Parathyroid adenoma (tissue), 2 donors: ENCODE results near the gene FMR1NB.

Experiments
- H2AFZ ChIP-seq: fragments of 300-600 bp; sonication (generic); one replicate; pipeline ENCODE4 v1.7.0; 2017; ENCODE audit warnings: antibody characterized with exemption, mild to moderate bottlenecking
- H3K27ac ChIP-seq: fragments of 300-600 bp; sonication (generic); one replicate; pipeline ENCODE4 v1.7.0; 2017
- H3K27me3 ChIP-seq: fragments of 300-600 bp; sonication (generic); one replicate; pipeline ENCODE4 v1.7.0; 2017; ENCODE audit warnings: low read length; ENCODE audit not compliant: control insufficient read depth, insufficient read depth
- H3K36me3 ChIP-seq: fragments of 300-600 bp; sonication (generic); one replicate; pipeline ENCODE4 v1.7.0; 2017; ENCODE audit warnings: low read length; ENCODE audit not compliant: control insufficient read depth, insufficient read depth
- H3K4me1 ChIP-seq: fragments of 300-600 bp; sonication (generic); one replicate; pipeline ENCODE4 v1.7.0; 2017; ENCODE audit warnings: control low read depth
- H3K4me2 ChIP-seq: fragments of 300-600 bp; sonication (generic); one replicate; pipeline ENCODE4 v1.7.0; 2017; ENCODE audit warnings: low read length
- H3K4me3 ChIP-seq: fragments of 300-600 bp; sonication (generic); one replicate; pipeline ENCODE4 v1.7.0; 2017; ENCODE audit warnings: low read depth, low read length
- H3K79me2 ChIP-seq: fragments of 300-600 bp; sonication (generic); one replicate; pipeline ENCODE4 v1.7.0; 2017; ENCODE audit warnings: control low read depth
- H3K9ac ChIP-seq: fragments of 300-600 bp; sonication (generic); one replicate; pipeline ENCODE4 v1.7.0; 2017; ENCODE audit warnings: mild to moderate bottlenecking
- H3K9me3 ChIP-seq: fragments of 300-600 bp; sonication (generic); one replicate; pipeline ENCODE4 v1.7.0; 2017; ENCODE audit warnings: low read length; ENCODE audit not compliant: control insufficient read depth
- TF ChIP-seq, protein P1 (sequence below): fragments of 300-600 bp; sonication (generic); IDR thresholded peaks from one replicate; pipeline ENCODE4 v1.7.0; 2017; ENCODE audit warnings: antibody characterized with exemption, mild to moderate bottlenecking
- donor health status: primary hyperparathyroidism.

FMR1NB gene, protein sequence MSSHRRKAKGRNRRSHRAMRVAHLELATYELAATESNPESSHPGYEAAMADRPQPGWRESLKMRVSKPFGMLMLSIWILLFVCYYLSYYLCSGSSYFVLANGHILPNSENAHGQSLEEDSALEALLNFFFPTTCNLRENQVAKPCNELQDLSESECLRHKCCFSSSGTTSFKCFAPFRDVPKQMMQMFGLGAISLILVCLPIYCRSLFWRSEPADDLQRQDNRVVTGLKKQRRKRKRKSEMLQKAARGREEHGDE

DNA sequence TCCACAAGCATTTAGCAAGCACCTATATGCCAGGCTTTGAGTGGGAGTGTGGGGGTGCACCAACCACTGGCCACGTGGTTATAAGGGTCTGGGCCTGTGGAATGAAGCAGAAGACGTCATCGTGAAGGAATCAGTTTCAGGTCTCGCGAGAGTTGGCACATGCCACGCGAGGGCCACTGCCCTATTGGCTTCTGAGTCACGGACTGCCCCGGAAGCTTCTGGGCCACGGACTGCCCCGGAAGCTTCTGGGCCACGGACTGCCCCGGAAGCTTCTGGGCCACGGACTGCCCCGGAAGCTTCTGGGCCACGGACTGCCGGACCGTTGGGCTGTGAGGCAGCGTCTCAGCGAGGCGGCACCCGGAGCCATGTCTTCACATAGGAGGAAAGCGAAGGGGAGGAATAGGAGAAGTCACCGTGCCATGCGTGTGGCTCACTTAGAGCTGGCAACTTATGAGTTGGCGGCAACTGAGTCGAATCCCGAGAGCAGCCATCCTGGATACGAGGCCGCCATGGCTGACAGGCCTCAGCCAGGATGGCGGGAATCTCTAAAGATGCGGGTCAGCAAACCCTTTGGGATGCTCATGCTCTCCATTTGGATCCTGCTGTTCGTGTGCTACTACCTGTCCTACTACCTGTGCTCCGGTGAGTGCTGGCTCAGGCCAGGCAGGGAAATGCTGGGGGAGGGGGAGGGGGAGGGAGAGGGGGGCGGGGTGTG lies at the start of gene FMR1NB:
TSS of gene FMR1NB (plus strand) at position 300 of the 715 bp plus-strand sequence. CDS start at position 366, 66 bp downstream.
- H3K4me1 ChIP-seq, result no peaks in the 10 kb centered on the region
- no peak within 1 kb of the TSS for H3K4me2 ChIP-seq
- no peaks in the 10 kb centered on the region for H3K9me3 ChIP-seq
- no peak within 1 kb of the TSS for H2AFZ ChIP-seq
- H3K9ac ChIP-seq, result no peak within 1 kb of the TSS
- no peak within 1 kb of the TSS for H3K4me3 ChIP-seq
- no peak within 1 kb of the TSS for H3K27ac ChIP-seq
- no peaks in the 10 kb centered on the region for H3K36me3 ChIP-seq
- no peaks in the 10 kb centered on the region for H3K79me2 ChIP-seq
- H3K27me3 ChIP-seq, result no peaks in the 10 kb centered on the region
- TF ChIP-seq, protein P1, sequence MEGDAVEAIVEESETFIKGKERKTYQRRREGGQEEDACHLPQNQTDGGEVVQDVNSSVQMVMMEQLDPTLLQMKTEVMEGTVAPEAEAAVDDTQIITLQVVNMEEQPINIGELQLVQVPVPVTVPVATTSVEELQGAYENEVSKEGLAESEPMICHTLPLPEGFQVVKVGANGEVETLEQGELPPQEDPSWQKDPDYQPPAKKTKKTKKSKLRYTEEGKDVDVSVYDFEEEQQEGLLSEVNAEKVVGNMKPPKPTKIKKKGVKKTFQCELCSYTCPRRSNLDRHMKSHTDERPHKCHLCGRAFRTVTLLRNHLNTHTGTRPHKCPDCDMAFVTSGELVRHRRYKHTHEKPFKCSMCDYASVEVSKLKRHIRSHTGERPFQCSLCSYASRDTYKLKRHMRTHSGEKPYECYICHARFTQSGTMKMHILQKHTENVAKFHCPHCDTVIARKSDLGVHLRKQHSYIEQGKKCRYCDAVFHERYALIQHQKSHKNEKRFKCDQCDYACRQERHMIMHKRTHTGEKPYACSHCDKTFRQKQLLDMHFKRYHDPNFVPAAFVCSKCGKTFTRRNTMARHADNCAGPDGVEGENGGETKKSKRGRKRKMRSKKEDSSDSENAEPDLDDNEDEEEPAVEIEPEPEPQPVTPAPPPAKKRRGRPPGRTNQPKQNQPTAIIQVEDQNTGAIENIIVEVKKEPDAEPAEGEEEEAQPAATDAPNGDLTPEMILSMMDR, result no peak

DNA sequence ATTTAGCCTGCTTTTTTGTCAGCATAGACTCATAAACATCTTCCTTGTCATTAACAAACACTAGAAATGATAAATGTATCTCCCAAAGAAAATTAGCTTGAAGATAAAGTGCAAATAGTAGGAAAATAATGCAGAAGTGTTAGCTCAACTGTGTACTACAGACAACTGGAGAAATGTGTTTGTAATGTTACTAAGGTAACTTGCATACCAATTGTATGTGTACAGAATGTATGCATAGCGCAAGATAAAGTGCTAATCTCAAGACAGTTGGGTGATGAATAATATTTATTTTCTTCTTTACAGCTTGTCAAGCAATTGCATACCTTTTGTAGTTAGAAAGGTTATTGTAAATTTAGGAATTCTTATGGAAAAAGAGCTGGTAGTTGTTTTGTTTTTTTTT lies 47.3 kb upstream of the FMR1NB start:
- H3K27ac ChIP-seq, result no peak overlapping the region
- H3K4me2 ChIP-seq, result no peak overlapping the region
- H2AFZ ChIP-seq, result no peak overlapping the region
- no peaks in the 10 kb centered on the region for H3K27me3 ChIP-seq
- H3K4me1 ChIP-seq, result no peaks in the 10 kb centered on the region
- H3K4me3 ChIP-seq, result no peak overlapping the region
- H3K36me3 ChIP-seq, result no peaks in the 10 kb centered on the region
- H3K9me3 ChIP-seq, result no peaks in the 10 kb centered on the region
- no peak overlapping the region for H3K9ac ChIP-seq
- no peaks in the 10 kb centered on the region for H3K79me2 ChIP-seq
- TF ChIP-seq, protein P1, result no peak

DNA sequence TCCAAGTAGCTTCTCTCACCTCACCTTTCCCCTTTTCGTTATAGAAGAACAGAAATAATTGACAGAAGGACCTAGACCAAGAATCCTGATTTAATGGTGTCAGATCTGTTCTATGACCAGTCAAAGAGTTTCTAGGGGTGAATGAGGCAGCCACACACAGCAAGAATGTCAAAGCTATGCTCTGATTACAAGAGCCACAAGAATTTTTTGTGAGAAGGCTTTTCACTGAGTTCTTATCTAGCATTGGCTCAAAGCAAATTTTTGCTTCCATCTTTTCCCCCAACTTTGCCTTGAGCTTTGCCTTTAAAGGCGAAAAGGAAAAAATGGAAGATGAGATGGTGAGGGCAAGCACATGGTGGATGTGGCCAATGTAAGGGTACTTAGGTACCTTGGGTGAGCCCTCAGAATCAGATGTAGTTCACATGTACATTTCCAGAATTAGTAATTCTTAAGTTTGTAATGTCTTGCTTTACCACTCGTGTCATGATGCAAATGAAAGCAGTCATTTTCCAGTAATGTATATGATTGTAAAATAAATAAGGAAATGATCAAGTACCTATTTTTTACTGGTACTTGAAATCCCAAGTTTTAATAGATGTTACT lies 45.9 kb upstream of the FMR1NB start:
- TF ChIP-seq, protein P1, result no peak
- H3K27ac ChIP-seq, result no peak overlapping the region
- H3K4me1 ChIP-seq, result no peaks in the 10 kb centered on the region
- no peak overlapping the region for H3K4me2 ChIP-seq
- no peak overlapping the region for H2AFZ ChIP-seq
- no peaks in the 10 kb centered on the region for H3K36me3 ChIP-seq
- no peaks in the 10 kb centered on the region for H3K9me3 ChIP-seq
- no peaks in the 10 kb centered on the region for H3K27me3 ChIP-seq
- no peak overlapping the region for H3K9ac ChIP-seq
- no peak overlapping the region for H3K4me3 ChIP-seq
- H3K79me2 ChIP-seq, result no peaks in the 10 kb centered on the region

DNA sequence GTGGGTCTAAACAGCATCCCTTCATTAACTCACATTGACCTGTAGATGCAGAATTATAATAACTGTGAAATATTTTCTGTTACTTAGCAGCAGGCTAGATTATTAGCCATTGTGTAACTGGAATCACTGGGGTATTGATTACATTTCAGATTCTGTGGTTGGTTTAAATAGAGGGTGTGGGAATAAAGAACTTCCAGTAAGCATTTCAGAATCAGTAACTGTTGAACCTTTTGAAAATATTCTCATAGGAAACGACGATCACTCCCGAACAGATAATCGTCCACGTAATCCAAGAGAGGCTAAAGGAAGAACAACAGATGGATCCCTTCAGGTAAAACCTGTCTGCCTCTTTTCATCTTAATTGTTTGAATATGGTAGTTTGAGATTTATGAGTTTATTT lies 35.9 kb upstream of the FMR1NB start:
- H3K4me3 ChIP-seq, result no peak overlapping the region
- no peak overlapping the region for H3K9ac ChIP-seq
- TF ChIP-seq, protein P1, result no peak
- H3K4me2 ChIP-seq, result no peak overlapping the region
- H3K79me2 ChIP-seq, result no peaks in the 10 kb centered on the region
- no peaks in the 10 kb centered on the region for H3K36me3 ChIP-seq
- H3K4me1 ChIP-seq, result no peaks in the 10 kb centered on the region
- H3K27ac ChIP-seq, result no peak overlapping the region
- no peaks in the 10 kb centered on the region for H3K9me3 ChIP-seq
- no peaks in the 10 kb centered on the region for H3K27me3 ChIP-seq
- no peak overlapping the region for H2AFZ ChIP-seq
